Measurements from ENCODE around the gene SERPINF2.
A peak's percentile ranks its signal among the peaks of the same experiment; 100 is the strongest.
"Not testable (repeated sequence)": the region's sequence is repeated elsewhere in the genome, so short reads cannot be mapped to it uniquely, and the experiment has no call there.

The SERPINF2 gene

DNA sequence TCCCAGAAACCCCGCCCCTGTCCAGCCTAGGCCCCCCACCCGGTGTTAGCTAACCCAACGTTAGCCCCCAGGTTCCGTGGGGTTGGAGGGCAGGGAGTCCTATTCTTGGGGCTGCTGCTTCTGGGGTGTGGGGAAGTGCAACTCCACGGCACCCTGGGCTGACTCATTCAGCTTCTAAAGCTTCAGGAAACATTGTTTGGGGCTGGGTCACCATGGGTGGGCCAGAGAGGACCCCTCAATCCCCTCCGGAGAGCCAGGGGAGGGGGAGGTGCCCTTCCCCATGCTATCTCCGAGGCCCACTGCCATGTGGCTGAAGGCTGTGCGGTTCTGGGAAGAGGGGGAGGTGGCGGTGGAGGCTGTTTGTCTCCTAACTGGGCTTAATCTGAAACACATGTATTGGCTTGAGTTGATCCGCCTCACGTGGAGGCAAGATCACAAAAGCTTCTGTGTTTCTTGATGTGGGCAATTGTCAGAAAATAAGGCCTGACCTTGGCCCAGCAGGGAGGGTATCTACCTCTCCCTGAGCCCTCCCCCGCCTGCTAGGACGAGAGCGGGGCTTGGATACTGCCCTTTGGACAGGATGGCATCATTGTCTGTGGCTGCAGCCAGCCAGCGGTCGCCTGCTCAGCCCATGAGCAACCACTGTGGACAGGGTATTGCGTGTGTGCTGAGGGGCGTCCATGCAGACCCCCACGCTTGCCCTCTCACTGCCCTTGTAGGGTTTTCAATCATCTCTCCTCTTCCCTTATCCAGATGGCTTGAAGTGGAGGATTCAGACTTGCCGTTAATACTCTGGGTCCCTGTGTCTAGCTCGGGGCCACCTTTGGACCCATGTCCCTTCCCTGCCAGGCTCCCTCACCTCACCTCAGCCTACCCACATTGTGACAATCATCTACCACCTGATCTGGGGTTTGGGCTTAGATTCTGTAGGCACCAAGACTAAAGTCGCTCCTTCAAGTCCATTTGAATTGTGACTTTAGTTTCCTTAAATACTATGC is 20.5 kb downstream of the SERPINF2 start:
- Histone ChIP-seq H2AFZ (ENCODE audit: low read depth, low read length) (peak overlapping the region; percentile 12; the same call in 1 of the 2 replicates), H3K4me1 (ENCODE audit: insufficient read depth, low read length) (peaks cover 27% of the 10 kb centered on the region), H3K4me2 (ENCODE audit: insufficient read depth, low read length) (peak overlapping the region; percentile 49), H3K4me3 (ENCODE audit: low read depth in 1 of 2, low read length in 2 of 2) (peak overlapping the region in 1 of 2 experiments; percentile 1; a peak in 1 of 4 replicates), H4K20me1 (ENCODE audit: insufficient read depth, low read length) (no peaks in the 10 kb centered on the region), H3K27me3 (ENCODE audit: insufficient read depth, low read length, poor library complexity) (no peaks in the 10 kb centered on the region), H3K27ac (ENCODE audit: low read length) (peak overlapping the region; percentile 65), H3K79me2 (ENCODE audit: insufficient read depth, low read length) (no peaks in the 10 kb centered on the region), H3K36me3 (ENCODE audit: insufficient read depth, low read length) (no peaks in the 10 kb centered on the region), H3K9me3 (ENCODE audit: insufficient read depth, low read length, severe bottlenecking) (no peaks in the 10 kb centered on the region), H3K9ac (ENCODE audit: low read depth, low read length) (peak overlapping the region; percentile 45)
- DNase-seq, result no peak
- no peak for ATAC-seq (ENCODE audit: insufficient read depth, low read depth)
- TF ChIP-seq EZH2 (IDR thresholded peaks at IDR 0.05; ENCODE audit: borderline replicate concordance, low read depth, low read length, severe bottlenecking), result no peak
- TF ChIP-seq, protein P1, sequence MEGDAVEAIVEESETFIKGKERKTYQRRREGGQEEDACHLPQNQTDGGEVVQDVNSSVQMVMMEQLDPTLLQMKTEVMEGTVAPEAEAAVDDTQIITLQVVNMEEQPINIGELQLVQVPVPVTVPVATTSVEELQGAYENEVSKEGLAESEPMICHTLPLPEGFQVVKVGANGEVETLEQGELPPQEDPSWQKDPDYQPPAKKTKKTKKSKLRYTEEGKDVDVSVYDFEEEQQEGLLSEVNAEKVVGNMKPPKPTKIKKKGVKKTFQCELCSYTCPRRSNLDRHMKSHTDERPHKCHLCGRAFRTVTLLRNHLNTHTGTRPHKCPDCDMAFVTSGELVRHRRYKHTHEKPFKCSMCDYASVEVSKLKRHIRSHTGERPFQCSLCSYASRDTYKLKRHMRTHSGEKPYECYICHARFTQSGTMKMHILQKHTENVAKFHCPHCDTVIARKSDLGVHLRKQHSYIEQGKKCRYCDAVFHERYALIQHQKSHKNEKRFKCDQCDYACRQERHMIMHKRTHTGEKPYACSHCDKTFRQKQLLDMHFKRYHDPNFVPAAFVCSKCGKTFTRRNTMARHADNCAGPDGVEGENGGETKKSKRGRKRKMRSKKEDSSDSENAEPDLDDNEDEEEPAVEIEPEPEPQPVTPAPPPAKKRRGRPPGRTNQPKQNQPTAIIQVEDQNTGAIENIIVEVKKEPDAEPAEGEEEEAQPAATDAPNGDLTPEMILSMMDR (IDR thresholded peaks at IDR 0.05; ENCODE audit: borderline replicate concordance, extremely low read depth, low read length, poor library complexity, severe bottlenecking), result no peak

DNA sequence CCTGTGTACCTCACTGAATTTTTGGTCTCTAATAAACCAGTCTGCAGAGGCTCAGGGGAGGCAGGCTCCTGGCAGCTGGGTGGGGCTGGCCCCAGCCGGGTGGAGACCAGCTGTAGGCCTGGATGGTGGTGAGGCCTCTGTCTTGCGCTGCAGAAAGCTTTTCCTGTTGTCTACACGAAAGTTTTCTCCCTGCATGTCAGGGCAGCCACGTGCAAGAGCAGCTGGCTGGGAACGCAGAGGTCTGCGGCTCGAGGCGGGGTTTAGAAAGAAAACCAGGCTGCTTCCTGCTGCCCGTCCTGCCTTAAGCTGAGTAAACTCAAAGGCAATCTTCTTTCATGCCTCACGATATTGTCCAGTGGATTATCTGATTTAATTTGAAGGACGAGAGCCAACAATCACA is 21.6 kb downstream of the SERPINF2 start:
- H2AFZ ChIP-seq (ENCODE audit: low read depth, low read length), result peak overlapping the region; percentile 56
- TF ChIP-seq, protein P1 (IDR thresholded peaks at IDR 0.05; ENCODE audit: borderline replicate concordance, extremely low read depth, low read length, poor library complexity, severe bottlenecking), result no peak
- no peak for TF ChIP-seq EZH2 (IDR thresholded peaks at IDR 0.05; ENCODE audit: borderline replicate concordance, low read depth, low read length, severe bottlenecking)
- peak overlapping the region; percentile 49 for H3K4me2 ChIP-seq (ENCODE audit: insufficient read depth, low read length)
- peaks cover 29% of the 10 kb centered on the region for H3K4me1 ChIP-seq (ENCODE audit: insufficient read depth, low read length)
- no peaks in the 10 kb centered on the region for H3K79me2 ChIP-seq (ENCODE audit: insufficient read depth, low read length)
- no peaks in the 10 kb centered on the region for H3K9me3 ChIP-seq (ENCODE audit: insufficient read depth, low read length, severe bottlenecking)
- no peaks in the 10 kb centered on the region for H3K36me3 ChIP-seq (ENCODE audit: insufficient read depth, low read length)
- H4K20me1 ChIP-seq (ENCODE audit: insufficient read depth, low read length), result no peaks in the 10 kb centered on the region
- H3K4me3 ChIP-seq (ENCODE audit: low read depth in 1 of 2, low read length in 2 of 2), result peak overlapping the region in 1 of 2 experiments; percentile 1; a peak in 2 of 4 replicates
- H3K9ac ChIP-seq (ENCODE audit: low read depth, low read length), result peak overlapping the region; percentile 45
- H3K27me3 ChIP-seq (ENCODE audit: insufficient read depth, low read length, poor library complexity), result no peaks in the 10 kb centered on the region
- H3K27ac ChIP-seq (ENCODE audit: low read length), result peak overlapping the region; percentile 65
- ATAC-seq (ENCODE audit: insufficient read depth, low read depth) (peak; percentile 99), DNase-seq (peak; percentile 92)

DNA sequence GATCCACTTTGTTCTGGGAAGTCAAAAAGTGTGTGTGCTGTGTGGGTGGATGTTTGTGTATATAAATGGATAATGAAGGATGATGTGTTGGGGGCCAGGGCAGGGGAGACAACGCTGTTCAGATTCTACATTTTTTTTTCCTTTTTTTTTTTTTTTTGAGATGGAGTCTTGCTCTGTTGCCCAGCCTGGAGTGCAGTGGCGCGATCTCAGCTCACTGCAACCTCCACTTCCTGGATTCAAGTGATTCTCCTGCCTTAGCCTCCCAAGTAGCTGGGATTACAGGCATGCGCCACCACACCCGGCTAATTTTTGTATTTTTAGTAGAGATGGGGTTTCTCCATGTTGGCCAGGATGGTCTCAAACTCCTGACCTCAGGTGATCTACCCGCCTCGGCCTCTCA is 22.0 kb downstream of the SERPINF2 start:
- Histone ChIP-seq H3K4me2 (ENCODE audit: insufficient read depth, low read length) (peak overlapping the region; percentile 49), H3K4me3 (ENCODE audit: low read depth in 1 of 2, low read length in 2 of 2) (peak overlapping the region in 1 of 2 experiments; percentile 1; a peak in 1 of 4 replicates), H3K27ac (ENCODE audit: low read length) (peak overlapping the region; percentile 65), H3K4me1 (ENCODE audit: insufficient read depth, low read length) (peaks cover 33% of the 10 kb centered on the region), H3K9ac (ENCODE audit: low read depth, low read length) (peak overlapping the region; percentile 45; the same call in 1 of the 2 replicates), H2AFZ (ENCODE audit: low read depth, low read length) (peak overlapping the region; percentile 56)
- not testable (repeated sequence) for H4K20me1 ChIP-seq (ENCODE audit: insufficient read depth, low read length); H3K9me3 ChIP-seq (ENCODE audit: insufficient read depth, low read length, severe bottlenecking); H3K36me3 ChIP-seq (ENCODE audit: insufficient read depth, low read length); H3K79me2 ChIP-seq (ENCODE audit: insufficient read depth, low read length); H3K27me3 ChIP-seq (ENCODE audit: insufficient read depth, low read length, poor library complexity)
- DNase-seq, result peak; percentile 17
- peak; percentile 12 for ATAC-seq (ENCODE audit: insufficient read depth, low read depth)

DNA sequence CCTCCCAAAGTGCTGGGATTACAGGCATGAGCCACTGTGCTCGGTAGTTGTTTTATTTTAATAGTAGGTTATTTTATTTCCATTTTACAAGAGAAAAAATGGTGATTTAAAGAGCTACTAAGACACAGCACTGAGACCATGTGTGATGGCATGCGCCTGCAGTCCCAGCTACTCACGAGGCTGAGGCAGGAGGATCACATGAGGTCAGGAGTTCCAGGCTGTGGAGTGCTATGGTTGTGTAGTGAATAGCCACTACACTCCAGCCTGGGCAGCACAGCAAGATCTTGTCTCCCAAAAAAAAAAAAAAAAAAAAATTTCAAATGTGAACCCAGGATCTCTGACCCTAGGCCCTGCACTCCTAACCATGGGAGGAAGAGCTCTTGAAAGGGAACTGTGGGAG is 22.9 kb downstream of the SERPINF2 start:
- no peaks in the 10 kb centered on the region for H3K27me3 ChIP-seq (ENCODE audit: insufficient read depth, low read length, poor library complexity)
- H3K4me3 ChIP-seq (ENCODE audit: low read depth in 1 of 2, low read length in 2 of 2), result no peak overlapping the region
- H4K20me1 ChIP-seq (ENCODE audit: insufficient read depth, low read length), result no peaks in the 10 kb centered on the region
- ATAC-seq (ENCODE audit: insufficient read depth, low read depth), result no peak
- H3K4me2 ChIP-seq (ENCODE audit: insufficient read depth, low read length), result no peak overlapping the region
- no peak overlapping the region for H3K9ac ChIP-seq (ENCODE audit: low read depth, low read length)
- no peak for DNase-seq
- no peak for TF ChIP-seq EZH2 (IDR thresholded peaks at IDR 0.05; ENCODE audit: borderline replicate concordance, low read depth, low read length, severe bottlenecking)
- TF ChIP-seq, protein P1 (IDR thresholded peaks at IDR 0.05; ENCODE audit: borderline replicate concordance, extremely low read depth, low read length, poor library complexity, severe bottlenecking), result no peak
- H3K36me3 ChIP-seq (ENCODE audit: insufficient read depth, low read length), result no peaks in the 10 kb centered on the region
- H3K4me1 ChIP-seq (ENCODE audit: insufficient read depth, low read length), result peaks cover 41% of the 10 kb centered on the region
- H3K27ac ChIP-seq (ENCODE audit: low read length), result no peak overlapping the region
- H3K9me3 ChIP-seq (ENCODE audit: insufficient read depth, low read length, severe bottlenecking), result no peaks in the 10 kb centered on the region
- H3K79me2 ChIP-seq (ENCODE audit: insufficient read depth, low read length), result no peaks in the 10 kb centered on the region
- H2AFZ ChIP-seq (ENCODE audit: low read depth, low read length), result no peak overlapping the region

All from DND-41 (cell line).